Measurements from ENCODE around the gene GTPBP10. TPM values are rescaled to one million over a fixed set of nuclear protein-coding genes. Genes with fewer than 3 reads are reported as not detected.

GTPBP10 gene
- total and polyA plus RNA-seq, 9 of the 15 experiments (the other 6 are each of a cell fraction or from before 2014, with no cell fraction given): 34.6 to 89.8 (median 76.4) TPM

DNA sequence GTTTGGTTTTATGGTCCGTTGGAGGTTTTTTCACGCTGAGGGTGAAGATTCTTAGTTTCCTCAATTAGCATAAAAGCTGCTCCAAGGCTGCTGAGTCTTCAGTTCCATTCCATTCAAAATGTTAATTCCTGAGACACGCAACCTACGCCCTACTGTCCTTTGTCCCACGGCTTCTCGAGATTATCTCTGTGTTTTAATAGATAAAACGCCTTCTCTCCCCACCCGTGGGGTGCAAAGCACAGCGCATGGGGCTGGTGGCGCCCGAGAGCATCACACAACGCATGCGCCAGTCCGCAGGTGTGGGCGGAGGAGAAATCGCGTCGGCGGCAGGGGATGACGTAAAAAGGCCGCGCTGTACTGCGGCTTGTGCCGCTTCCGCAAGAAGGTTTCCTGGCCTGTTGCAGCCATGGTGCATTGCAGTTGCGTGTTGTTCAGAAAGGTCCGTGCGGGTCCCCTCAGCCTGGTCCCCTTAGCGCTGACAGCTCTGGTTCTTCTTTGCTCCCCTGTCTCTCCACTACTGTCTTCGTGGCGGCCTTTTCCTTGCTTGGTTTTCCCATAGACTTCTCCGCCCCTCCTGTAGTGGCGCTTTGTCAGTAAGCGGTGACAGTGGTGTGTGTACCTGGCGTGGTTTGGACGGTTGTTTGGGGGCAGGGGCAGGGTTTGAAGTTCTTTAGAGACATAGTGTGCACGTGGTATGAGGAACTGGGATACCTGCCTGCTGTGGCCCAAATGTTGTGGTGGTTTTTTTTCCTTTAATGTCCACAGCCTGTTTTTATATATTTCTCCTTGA lies at the start of gene GTPBP10 (continued):
- TF ChIP-seq, protein P1, sequence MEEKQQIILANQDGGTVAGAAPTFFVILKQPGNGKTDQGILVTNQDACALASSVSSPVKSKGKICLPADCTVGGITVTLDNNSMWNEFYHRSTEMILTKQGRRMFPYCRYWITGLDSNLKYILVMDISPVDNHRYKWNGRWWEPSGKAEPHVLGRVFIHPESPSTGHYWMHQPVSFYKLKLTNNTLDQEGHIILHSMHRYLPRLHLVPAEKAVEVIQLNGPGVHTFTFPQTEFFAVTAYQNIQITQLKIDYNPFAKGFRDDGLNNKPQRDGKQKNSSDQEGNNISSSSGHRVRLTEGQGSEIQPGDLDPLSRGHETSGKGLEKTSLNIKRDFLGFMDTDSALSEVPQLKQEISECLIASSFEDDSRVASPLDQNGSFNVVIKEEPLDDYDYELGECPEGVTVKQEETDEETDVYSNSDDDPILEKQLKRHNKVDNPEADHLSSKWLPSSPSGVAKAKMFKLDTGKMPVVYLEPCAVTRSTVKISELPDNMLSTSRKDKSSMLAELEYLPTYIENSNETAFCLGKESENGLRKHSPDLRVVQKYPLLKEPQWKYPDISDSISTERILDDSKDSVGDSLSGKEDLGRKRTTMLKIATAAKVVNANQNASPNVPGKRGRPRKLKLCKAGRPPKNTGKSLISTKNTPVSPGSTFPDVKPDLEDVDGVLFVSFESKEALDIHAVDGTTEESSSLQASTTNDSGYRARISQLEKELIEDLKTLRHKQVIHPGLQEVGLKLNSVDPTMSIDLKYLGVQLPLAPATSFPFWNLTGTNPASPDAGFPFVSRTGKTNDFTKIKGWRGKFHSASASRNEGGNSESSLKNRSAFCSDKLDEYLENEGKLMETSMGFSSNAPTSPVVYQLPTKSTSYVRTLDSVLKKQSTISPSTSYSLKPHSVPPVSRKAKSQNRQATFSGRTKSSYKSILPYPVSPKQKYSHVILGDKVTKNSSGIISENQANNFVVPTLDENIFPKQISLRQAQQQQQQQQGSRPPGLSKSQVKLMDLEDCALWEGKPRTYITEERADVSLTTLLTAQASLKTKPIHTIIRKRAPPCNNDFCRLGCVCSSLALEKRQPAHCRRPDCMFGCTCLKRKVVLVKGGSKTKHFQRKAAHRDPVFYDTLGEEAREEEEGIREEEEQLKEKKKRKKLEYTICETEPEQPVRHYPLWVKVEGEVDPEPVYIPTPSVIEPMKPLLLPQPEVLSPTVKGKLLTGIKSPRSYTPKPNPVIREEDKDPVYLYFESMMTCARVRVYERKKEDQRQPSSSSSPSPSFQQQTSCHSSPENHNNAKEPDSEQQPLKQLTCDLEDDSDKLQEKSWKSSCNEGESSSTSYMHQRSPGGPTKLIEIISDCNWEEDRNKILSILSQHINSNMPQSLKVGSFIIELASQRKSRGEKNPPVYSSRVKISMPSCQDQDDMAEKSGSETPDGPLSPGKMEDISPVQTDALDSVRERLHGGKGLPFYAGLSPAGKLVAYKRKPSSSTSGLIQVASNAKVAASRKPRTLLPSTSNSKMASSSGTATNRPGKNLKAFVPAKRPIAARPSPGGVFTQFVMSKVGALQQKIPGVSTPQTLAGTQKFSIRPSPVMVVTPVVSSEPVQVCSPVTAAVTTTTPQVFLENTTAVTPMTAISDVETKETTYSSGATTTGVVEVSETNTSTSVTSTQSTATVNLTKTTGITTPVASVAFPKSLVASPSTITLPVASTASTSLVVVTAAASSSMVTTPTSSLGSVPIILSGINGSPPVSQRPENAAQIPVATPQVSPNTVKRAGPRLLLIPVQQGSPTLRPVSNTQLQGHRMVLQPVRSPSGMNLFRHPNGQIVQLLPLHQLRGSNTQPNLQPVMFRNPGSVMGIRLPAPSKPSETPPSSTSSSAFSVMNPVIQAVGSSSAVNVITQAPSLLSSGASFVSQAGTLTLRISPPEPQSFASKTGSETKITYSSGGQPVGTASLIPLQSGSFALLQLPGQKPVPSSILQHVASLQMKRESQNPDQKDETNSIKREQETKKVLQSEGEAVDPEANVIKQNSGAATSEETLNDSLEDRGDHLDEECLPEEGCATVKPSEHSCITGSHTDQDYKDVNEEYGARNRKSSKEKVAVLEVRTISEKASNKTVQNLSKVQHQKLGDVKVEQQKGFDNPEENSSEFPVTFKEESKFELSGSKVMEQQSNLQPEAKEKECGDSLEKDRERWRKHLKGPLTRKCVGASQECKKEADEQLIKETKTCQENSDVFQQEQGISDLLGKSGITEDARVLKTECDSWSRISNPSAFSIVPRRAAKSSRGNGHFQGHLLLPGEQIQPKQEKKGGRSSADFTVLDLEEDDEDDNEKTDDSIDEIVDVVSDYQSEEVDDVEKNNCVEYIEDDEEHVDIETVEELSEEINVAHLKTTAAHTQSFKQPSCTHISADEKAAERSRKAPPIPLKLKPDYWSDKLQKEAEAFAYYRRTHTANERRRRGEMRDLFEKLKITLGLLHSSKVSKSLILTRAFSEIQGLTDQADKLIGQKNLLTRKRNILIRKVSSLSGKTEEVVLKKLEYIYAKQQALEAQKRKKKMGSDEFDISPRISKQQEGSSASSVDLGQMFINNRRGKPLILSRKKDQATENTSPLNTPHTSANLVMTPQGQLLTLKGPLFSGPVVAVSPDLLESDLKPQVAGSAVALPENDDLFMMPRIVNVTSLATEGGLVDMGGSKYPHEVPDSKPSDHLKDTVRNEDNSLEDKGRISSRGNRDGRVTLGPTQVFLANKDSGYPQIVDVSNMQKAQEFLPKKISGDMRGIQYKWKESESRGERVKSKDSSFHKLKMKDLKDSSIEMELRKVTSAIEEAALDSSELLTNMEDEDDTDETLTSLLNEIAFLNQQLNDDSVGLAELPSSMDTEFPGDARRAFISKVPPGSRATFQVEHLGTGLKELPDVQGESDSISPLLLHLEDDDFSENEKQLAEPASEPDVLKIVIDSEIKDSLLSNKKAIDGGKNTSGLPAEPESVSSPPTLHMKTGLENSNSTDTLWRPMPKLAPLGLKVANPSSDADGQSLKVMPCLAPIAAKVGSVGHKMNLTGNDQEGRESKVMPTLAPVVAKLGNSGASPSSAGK (IDR thresholded peaks at IDR 0.05): peak; percentile 75
- TF ChIP-seq POLR2A (conservative IDR thresholded peaks at IDR 0.05): peak; percentile 98
- TF ChIP-seq, protein P2, sequence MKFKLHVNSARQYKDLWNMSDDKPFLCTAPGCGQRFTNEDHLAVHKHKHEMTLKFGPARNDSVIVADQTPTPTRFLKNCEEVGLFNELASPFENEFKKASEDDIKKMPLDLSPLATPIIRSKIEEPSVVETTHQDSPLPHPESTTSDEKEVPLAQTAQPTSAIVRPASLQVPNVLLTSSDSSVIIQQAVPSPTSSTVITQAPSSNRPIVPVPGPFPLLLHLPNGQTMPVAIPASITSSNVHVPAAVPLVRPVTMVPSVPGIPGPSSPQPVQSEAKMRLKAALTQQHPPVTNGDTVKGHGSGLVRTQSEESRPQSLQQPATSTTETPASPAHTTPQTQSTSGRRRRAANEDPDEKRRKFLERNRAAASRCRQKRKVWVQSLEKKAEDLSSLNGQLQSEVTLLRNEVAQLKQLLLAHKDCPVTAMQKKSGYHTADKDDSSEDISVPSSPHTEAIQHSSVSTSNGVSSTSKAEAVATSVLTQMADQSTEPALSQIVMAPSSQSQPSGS (CRISPR knock-in tag; IDR thresholded peaks at IDR 0.05): no peak
- 0 out of 2 replicates have a peak, but pooled peaks have one; percentile 49 for TF ChIP-seq ZSCAN29 (IDR thresholded peaks at IDR 0.05)
- peak; percentile 61; the same call in 1 of the 2 replicates for TF ChIP-seq ZNF24 (IDR thresholded peaks at IDR 0.05)
- TF ChIP-seq RFX5 (IDR thresholded peaks at IDR 0.05; ENCODE audit: low read depth, low read length): no peak
- TF ChIP-seq, protein P3, sequence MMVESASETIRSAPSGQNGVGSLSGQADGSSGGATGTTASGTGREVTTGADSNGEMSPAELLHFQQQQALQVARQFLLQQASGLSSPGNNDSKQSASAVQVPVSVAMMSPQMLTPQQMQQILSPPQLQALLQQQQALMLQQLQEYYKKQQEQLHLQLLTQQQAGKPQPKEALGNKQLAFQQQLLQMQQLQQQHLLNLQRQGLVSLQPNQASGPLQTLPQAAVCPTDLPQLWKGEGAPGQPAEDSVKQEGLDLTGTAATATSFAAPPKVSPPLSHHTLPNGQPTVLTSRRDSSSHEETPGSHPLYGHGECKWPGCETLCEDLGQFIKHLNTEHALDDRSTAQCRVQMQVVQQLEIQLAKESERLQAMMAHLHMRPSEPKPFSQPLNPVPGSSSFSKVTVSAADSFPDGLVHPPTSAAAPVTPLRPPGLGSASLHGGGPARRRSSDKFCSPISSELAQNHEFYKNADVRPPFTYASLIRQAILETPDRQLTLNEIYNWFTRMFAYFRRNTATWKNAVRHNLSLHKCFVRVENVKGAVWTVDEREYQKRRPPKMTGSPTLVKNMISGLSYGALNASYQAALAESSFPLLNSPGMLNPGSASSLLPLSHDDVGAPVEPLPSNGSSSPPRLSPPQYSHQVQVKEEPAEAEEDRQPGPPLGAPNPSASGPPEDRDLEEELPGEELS (CRISPR knock-in tag; IDR thresholded peaks at IDR 0.05; ENCODE audit: borderline replicate concordance): no peak; the same call in 1 of the 2 replicates
- TF ChIP-seq DACH1 (IDR thresholded peaks at IDR 0.05; ENCODE audit: partially characterized antibody): peak; percentile 77
- TF ChIP-seq, protein P4, sequence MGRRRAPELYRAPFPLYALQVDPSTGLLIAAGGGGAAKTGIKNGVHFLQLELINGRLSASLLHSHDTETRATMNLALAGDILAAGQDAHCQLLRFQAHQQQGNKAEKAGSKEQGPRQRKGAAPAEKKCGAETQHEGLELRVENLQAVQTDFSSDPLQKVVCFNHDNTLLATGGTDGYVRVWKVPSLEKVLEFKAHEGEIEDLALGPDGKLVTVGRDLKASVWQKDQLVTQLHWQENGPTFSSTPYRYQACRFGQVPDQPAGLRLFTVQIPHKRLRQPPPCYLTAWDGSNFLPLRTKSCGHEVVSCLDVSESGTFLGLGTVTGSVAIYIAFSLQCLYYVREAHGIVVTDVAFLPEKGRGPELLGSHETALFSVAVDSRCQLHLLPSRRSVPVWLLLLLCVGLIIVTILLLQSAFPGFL (CRISPR knock-in tag; IDR thresholded peaks at IDR 0.05): peak; percentile 75; the same call in 1 of the 2 replicates
- no peak for TF ChIP-seq POU5F1 (IDR thresholded peaks at IDR 0.05; ENCODE audit: borderline replicate concordance, low read depth, low read length, partially characterized antibody)
